ENCODE measurements around the gene BANF2.
"Not testable (repeated sequence)": the region's sequence is repeated elsewhere in the genome, so short reads cannot be mapped to it uniquely, and the experiment has no call there.

BANF2 gene

GRCh38 chr20:17767624-17768023 is 67.9 kb downstream of the BANF2 start:
- DNase-seq: no peak

GRCh38 chr20:17768271-17768670 is 68.5 kb downstream of the BANF2 start:
- DNase-seq: no peak

- DNase-seq: not testable (repeated sequence)
These were observed 70.0 kb downstream of the BANF2 start for GRCh38 chr20:17769716-17770115.

GRCh38 chr20:17771206-17772004 is 71.6 kb downstream of the BANF2 start:
- DNase-seq: no peak

- DNase-seq: no peak
These were observed 72.2 kb downstream of the BANF2 start for GRCh38 chr20:17772005-17772343.

- DNase-seq: no peak
These were observed 73.9 kb downstream of the BANF2 start for GRCh38 chr20:17773619-17774018.

- DNase-seq: no peak
These were observed 75.8 kb downstream of the BANF2 start for GRCh38 chr20:17775600-17775999.

- no peak for DNase-seq
These were observed 76.8 kb downstream of the BANF2 start for GRCh38 chr20:17776551-17776950.

- not testable (repeated sequence) for DNase-seq
These were observed 79.2 kb downstream of the BANF2 start for GRCh38 chr20:17779011-17779410.

- no peak for DNase-seq
These were observed 83.0 kb downstream of the BANF2 start for GRCh38 chr20:17782768-17783167.

- peak; percentile 61 to 64 for DNase-seq
These were observed 83.9 kb downstream of the BANF2 start for GRCh38 chr20:17783671-17784070.

GRCh38 chr20:17785007-17785406 is 85.2 kb downstream of the BANF2 start:
- no peak for DNase-seq
